NCI-H128 (cell line): Measurements from ENCODE around the gene ID2.

Experiments used
- DNase-seq: peaks from one replicate; lab custom pipeline; 2025; ENCODE audit not compliant: unreplicated experiment; lab: John Stamatoyannopoulos, UW

Gene ID2

DNA sequence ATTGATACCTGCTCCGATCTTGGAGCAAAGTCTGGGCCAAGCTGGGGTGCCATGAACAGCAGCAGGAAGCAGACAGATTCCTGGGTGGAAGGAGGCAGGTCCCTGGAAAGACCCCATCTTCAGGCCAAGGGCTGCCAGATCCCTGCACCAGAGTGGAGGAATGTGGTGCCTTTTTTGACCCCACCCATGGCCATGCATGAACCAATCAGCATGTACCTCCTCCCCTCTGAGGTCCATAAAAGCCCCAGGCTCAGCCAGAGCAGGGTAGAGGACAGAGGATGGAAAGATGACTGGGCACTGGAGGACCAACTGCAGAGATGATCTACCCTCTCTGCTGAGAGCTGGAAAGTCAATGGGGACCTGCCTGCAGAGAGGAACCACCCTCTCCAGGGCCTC, 34.4 kb upstream of the ID2 start:
- no peak for DNase-seq

DNA sequence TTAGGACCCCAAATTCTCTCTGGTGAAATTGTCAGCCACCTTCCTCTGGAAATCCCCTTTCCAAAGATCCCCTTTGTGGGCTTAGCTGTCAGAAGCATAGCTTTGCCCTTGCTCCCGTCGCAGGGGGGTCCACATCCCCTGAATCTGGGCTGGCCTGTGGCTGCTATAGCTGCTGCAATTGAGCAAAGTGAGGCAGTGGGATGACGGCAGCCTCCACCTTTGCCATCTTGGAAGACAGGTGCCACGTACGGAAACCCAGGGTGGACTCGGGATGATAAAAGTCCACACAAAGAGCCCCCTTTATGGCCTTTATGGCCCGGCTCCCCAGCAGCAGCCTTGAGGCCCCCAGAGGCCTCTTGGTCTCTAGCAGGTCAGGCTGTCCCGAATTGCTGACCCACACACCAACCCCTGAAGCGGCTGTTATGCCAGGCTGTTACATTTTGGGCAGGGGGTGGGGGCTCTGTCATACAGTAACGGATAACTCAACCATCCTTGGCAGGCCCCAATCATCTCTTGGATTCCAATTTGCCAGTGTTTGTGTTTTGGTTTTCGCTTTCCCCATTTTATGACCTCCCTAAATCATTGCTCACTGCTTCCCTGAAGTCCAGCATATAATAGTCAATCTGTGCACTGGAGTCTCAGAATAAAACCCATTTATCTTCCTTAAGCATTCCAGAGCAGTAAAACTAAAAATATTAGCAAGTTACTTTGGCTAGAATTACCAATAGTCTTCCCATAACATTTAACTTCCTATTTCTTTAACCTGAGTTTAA, 33.2 kb upstream of the ID2 start:
- no peak for DNase-seq

DNA sequence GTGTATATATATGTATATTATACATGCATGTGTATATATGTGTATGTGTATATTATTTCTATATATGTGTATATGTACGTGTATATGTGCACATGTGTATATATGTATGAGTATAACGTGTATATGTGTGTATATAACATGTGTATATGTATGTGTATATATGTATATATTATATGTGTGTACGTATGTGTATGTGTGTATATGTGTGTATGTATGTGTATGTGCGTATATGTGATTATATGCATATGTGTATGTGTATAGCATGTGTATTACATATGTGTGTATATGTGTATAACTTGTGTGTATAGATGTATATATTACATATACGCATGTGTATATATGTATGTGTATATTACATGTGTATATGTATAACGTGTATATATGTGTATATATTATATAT, 32.1 kb upstream of the ID2 start:
- no peak for DNase-seq

DNA sequence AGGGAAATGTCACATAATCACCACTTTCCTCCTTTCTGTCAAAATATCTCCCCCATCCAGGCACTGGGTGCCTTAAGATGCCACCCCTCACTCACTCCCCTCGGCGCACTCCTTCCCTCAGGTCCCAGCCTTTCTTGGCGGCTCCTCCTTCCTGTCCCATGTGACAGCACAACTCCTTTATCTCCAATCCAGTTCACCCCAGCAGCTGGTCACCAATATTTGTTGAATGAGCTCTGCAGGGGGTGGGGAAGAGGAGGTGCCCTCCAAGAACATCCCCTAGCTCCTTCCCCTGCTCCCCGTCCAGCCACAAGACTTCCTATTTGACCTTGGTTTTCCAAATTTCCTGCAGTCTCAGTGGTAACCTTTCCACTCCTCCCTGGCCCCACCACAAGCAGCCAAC, 31.6 kb upstream of the ID2 start:
- DNase-seq: no peak

DNA sequence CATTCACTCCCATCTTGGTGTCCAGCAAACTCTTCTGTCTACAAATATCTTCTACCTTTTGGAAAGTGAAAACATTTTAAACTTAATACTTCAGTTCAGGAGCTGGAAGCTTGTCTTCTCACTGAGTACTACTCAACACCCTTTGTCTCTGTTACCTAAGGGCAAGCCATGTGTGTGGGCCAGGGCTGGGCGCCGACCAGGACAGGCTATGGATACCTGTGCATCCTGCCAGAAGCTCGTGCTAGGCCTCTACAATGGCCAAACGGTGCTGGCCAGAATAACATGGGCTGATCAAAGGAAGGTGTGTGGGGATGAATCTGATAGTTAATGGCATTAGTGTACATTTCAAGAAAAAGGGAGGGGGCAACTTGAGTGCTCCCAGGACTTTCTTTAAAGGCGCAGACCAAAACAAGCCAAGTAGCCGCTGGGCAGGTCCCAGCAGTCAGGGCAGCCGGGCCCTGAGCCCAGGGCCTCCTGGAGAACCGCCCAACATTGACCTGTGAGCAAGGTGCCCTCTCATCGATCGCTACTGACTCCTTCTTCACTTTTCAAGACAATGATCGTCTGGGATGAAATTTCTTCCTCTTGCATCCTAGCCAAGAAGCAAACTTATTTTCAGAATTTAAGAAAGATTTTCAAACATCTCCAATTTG, 29.0 kb upstream of the ID2 start:
- no peak for DNase-seq

DNA sequence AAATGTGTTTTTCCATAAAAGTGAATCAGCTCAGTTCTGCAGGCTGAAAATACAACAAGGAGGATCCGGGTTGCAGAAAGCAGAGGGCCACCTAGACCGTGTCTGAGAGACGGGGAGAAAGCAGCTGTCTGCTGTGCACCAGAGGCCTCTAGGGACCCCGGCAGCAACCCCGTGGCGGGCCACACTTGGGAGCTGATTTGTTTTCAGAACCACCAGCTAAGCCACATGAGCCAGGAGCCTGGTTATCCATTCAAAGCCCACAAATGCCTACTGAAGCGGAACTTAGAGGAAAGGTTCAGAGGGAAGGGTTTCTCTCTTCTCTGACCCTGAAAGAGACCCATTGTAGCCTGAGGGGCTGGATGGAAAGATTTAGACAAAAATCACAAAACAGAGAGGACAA, 28.4 kb upstream of the ID2 start:
- DNase-seq: no peak

DNA sequence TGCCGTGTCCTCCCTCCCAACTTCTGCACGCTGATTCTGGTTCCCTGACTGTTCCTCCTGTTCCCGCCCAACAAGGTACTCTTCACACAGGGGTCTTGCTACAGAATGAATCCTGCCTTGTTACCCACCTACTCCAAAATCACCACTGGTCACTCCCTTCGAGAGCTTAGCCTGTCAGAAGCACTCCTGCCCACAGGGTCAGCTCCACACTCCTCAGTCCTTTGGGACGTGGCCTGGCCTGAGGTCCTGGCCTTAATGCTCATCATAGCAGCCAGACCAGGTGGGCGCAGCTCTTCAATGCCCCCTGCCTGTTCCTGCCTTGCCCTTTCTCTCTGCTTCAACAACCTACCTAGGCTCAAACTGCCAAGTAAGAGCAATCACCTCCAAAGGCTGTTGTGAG, 27.8 kb upstream of the ID2 start:
- DNase-seq: no peak

DNA sequence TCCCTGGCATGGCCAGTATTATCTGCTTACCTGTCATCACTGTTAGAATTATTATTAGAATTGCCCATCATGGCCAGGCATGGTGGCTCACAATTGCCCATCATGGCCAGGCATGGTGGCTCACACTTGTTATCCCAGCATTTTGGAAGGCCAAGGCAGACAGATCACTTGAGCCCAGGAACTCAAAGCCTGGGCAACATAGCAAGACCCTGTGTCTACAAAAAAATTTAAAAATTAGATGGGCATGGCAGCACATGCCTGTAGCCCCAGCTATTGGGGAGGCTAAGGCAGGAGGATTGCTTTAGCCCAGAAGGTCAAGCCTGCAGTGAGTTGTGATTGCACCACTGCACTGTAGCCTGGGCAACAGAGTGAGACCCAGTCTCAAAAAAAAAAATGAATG, 27.4 kb upstream of the ID2 start:
- DNase-seq: no peak

DNA sequence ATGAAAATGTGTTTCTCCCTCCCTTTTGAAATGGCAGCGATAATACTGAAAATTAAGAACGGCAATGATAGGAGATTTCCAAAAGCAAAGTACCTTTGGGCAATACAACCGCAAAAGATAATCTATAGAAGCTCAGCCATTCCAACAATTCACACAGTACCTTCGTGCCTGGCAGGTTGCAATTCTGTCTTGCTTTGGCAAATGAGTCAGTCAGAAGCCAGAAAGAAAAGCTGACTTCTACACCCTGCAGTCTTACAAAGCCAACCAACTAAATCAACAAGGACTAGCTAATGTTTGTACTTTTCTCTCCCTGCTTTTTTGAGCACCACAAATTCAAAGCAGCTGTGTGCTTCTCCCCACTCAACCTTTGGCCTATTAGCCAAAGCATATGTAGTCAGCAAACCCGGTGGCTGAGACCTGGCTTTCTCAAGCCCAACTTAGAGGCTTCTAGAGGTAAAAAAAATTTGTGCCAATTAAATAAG, 25.7 kb upstream of the ID2 start:
- no peak for DNase-seq

DNA sequence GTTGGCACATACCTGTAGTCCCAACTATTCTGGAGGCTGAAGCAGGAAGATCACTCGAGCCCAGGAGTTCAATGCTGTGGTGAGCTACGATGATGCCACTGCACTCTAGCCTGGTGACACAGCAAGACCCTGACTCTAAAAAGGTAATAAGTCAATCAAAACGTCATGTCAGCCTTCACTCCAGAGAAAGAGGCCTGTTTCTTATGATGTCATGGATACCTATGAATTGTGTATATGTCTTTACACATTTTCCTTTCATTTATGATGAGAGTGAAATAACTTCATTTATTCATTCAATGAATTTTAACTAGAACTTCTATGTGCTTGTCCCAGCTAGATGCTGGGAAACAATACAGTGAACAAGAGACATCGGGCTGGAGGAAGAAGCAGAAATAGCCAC, 25.0 kb upstream of the ID2 start:
- DNase-seq: no peak

DNA sequence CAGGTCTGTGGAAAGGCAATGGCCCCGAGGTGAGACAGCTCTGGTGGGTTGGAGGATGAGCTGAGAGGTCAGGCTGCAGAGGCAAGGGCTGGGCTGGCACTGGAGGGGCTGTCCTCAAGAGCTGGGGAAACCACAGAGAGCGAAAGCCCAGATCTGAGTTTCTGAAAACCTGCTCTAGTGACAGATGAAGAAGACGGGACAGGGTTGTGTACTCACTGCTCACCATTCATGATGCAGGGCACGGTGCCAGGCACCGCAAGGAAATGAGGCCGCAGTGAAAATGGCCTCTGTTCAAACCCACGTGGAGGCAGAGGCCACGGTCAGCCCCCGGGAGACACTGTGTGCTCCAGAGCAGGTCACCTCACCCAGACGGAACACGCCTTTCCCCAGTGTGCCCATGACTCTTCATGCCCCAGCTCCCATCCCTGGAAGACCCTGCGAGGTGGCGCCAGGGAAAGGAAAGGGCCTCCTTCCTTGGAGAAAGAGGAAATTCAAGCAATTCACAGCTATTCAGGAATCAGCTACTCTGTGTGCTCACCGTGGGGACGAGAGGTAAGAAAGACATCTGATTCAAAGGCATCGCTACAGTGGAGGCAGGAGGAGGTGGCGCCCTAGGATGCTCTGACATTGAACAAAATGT, 24.3 kb upstream of the ID2 start:
- DNase-seq: no peak

DNA sequence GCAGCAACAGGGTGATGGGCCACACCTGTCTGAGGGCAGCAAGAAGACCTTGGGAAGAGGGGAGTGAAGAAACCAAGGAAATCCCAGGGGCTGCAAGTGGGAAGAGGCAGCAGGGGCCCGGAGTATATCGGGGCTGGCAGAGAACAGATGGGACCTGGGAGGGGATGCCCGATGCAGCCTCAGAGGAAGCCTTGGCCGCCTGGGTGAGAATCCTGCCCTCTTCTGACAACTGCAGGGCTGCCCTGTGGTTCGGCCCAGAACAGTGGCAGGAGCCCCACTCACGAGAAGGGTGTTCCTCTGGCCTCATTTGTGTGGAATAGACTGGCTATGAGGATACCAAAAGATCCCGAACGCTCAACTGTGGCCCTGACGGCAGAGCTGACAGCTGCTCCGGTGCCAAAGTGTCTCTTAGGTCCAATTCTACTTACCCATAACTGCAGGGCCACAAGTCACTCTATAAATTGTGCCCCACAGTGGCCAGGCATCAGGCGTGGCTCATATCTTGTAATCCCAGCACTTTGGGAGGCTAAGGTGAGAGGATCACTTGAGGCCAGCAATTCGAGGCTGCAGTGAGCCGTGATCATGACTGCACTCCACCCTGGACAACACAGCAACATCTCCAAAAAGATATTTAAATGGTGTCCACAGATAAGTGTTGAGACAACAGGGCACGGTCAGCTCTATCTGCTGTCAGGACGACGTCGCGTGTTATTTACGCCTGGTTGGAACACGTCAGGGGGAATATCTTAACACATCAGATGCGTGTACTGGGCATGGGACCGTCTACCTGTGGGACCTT, 23.6 kb upstream of the ID2 start:
- no peak for DNase-seq

DNA sequence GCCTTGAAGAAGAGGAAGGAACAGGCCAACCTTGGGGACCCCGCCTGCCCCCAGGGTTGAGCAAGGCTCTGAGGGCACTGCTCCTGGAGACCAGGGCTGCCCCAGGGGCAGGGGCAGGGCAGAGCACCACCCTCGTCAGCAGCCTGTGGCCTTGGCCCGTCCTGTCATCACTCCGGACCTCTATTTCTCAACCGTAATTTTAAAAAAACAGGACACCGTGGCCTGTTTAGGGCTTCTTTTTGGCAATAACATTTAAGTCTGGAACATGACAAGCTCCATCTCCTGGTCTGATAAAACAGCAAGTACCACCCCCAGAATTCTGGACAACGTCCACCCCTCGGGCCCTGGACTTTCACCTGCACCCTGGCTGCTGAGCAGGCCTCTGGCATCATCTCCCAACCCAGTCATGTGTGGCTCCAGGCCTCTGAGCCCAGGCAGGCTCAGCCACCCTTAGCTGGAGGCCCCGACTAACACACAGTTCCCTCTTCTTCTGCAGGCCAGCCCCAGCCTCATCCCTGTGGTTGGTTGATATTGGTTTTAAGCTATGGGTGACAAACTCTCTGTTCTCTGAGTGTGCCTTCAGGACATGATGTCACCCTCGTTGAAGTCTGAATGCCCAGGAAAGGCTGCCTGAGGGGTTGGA, 22.6 kb upstream of the ID2 start:
- no peak for DNase-seq

DNA sequence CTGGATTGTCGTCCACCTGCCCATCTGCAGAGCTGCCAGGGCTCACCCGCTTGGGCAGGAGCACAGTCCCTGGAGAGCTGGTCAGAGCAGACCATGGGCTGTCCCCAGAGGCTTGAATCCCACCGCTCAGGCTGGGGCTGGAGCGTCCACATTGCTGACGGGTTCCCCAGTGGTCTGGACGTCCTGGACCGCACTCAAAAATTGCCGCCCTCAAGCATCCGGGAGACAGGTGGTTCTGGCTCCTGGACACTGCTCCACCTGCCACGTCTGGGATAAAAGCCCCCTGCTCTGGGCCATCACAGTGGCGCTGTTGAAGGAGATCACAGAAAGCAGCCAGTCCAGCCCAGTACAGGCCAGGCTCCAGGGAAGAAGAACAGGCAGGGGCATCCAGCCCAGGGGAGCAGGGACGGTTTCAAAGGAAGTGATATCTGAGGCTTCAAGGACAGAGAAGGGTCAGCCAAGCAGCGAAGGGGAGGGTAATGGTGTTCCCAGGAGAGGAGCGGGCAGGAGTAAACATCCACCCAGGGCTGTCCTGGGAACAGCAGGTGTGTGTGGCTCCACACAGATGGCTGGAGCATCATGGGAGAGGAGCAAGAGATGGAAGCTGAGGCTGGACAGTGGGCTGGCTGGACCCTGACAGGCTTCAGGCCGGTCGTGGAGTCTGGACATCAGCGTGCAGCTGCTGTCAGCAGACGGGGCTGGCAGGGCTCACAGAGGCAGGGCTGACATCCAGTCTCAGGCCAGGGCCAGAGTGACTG, 21.9 kb upstream of the ID2 start:
- no peak for DNase-seq

DNA sequence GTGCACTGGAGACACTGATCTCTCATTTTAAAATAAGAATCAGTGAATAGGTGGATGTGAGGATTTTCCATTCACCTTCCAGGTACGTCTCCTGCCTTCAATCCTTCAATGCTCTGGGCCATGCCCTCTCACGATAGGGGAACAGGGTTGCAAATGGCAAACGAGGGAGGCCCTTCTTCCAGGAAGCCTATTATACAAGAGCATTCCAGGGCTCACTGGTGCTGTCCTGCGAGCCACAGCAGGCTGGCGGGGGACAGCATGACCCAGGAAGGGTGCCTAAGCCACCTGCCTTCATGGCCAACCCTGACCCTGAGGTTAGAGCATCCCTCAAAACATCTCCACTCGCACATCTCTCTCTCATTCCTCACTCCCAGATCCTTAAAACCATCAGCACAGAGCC, 20.6 kb upstream of the ID2 start:
- no peak for DNase-seq

DNA sequence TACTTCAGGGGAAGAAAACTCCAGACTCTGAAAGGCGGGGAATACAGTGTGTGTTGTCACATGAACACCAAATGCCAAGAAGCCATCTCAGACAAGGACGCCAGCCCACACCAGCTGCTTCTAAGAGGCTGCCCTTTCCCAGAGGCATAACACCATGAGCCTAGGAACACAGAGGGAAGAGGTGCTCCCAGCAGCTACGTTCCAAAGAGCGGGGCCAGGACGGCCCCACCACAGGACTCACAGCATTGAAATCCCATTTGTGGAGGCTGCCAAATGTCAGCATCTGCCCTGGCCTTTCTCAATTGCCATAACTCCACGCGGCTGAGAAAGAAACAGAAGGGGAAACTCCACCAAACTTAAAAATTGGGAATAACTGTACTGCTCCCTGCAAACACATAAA, 20.1 kb upstream of the ID2 start:
- no peak for DNase-seq

DNA sequence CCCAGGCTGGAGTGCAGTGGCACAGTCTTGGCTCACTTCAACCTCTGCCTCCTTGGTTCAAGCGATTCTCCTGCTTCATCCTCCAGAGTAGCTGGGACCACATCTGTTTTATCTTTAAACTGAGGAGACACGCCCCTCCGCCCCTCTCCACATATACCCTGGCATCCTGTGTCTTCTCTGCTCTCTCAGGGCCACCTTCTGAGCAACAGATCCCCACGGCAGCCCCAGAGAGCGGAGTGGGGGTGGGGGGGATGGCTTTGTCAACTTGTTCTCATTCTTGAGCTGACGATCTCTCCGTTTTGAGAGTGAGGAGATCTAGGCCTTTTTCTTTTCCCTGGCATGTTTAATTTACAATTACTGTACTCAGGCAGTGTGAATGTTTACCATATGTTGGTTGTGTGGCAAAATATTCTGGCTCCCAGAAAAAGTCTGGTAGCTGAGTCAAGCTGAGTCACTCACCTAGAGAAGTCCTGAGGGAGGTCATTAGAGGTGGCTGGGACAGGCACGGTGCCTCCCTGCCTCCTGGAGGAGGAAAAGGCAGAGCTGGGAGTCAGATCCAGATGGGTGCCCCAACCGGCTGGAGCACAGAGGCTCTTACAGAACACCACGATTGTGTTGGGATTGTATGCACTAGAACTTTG, 19.5 kb upstream of the ID2 start:
- no peak for DNase-seq

DNA sequence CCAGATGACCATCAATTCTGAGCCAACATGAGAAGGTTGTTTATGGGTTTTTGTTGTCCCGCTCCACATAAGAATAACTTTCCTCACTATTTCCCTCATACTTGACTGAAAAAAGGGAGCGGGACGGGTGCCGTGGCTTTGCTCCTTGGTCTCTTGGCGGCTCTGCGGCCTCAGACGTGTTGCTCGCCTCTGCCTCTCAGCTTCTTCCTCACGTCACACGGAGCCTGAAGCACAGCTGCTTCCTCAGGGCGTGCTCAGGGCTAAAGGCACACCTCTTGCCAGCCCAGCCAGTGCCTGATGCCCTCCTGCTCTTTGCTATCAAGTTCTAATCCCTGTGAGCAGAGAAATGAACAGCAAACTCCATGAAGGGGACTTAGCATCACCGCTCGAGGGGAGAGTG, 17.9 kb upstream of the ID2 start:
- no peak for DNase-seq

DNA sequence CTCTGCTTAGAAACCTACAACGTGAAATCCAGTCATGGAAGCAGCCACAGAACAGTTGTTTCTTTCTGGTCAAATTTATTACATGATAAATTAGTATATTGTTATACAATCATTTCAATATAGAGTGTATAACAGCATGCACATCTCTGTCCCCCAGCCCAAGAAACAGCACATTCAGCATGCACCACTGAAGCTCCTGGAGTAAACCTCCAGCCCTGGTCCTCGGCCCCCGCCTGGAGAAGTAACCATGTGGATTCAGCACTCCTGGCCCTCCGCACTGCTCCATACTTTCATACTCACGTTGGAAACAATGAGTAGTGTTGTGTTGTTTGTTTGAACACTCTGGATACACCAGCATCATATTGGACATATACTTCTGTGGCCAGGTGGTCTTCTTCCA, 15.3 kb upstream of the ID2 start:
- no peak for DNase-seq
